MM.1S (cell line): Measurements from ENCODE around the gene SLC25A33.

Source experiments
- CTCF ChIP-seq: fragments of 300-600 bp; sonication (generic); IDR thresholded peaks from 2 replicates; pipeline ENCODE4 v1.5.1; 2016; ENCODE audit warnings: antibody characterized with exemption, low read length, mixed read lengths
- EZH2 ChIP-seq: fragments of 300-600 bp; sonication (generic); optimal IDR thresholded peaks from 2 replicates; pipeline ENCODE3; 2017; ENCODE audit warnings: low read depth, mild to moderate bottlenecking, antibody characterized with exemption, low read length, mixed read lengths
- EZH2phosphoT487 ChIP-seq: fragments of 300-600 bp; sonication (generic); IDR thresholded peaks from 2 replicates; pipeline ENCODE4 v1.6.1; 2018; ENCODE audit warnings: antibody characterized with exemption, low read length

- TF ChIP-seq CTCF: no peak
- no peak for TF ChIP-seq EZH2
- TF ChIP-seq EZH2phosphoT487: no peak
These were observed 61.9 kb downstream of the SLC25A33 start for GRCh38 chr1:9600861-9601834.
